Measurements from ENCODE around the gene ITPR1.

Gene ITPR1

DNA sequence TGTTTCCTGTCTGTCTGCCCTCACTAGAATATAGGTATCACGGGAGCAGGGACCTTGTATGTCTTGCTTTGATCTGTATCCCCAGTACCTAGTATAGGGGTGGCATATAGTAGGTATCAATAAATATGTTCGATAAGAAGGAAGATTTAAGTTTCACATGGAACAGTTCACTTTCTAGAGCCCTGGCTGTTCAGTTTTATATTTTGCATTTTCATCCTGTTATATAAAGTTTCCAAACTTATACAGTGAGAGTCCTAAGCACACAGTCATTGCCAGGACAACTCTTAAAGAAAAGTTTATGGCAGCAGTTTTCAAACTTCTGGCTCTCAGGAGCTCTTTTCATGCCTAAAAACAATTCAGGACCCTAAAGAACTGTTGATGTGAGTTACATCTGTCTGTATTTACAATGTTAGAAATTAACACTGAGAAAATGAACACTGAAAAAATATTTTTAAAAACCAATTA is 13.4 kb downstream of the ITPR1 start:
- no peak overlapping the region; the same call in 1 of the 2 replicates for H3K27ac ChIP-seq (replicated peaks)
- TF ChIP-seq GABPA (IDR thresholded peaks at IDR 0.05; ENCODE audit: low read depth) (no peak), REST (IDR thresholded peaks at IDR 0.05; ENCODE audit: insufficient replicate concordance, low read depth) (no peak), POLR2AphosphoS5 (IDR thresholded peaks at IDR 0.05; ENCODE audit: low read depth) (no peak), CTCF (IDR thresholded peaks at IDR 0.05; ENCODE audit: insufficient read depth, low read length) (no peak), SPI1 (IDR thresholded peaks at IDR 0.05; ENCODE audit: borderline replicate concordance, low read depth) (no peak)
- no peak for DNase-seq (ENCODE audit: low read depth in 1 of 2, low spot score in 1 of 2)
- no peak overlapping the region for H3K4me3 ChIP-seq (replicated peaks; ENCODE audit: insufficient read depth, low read length)
- no peaks in the 10 kb centered on the region for H3K27me3 ChIP-seq (ENCODE audit: insufficient read depth, poor library complexity, severe bottlenecking)

GRCh38 chr3:4507024-4507596 is 14.0 kb downstream of the ITPR1 start:
- no peak for TF ChIP-seq POLR2AphosphoS5 (IDR thresholded peaks at IDR 0.05; ENCODE audit: low read depth)
- TF ChIP-seq CTCF (IDR thresholded peaks at IDR 0.05; ENCODE audit: insufficient read depth, low read length) = no peak
- no peak for TF ChIP-seq SPI1 (IDR thresholded peaks at IDR 0.05; ENCODE audit: borderline replicate concordance, low read depth)
- no peak for TF ChIP-seq REST (IDR thresholded peaks at IDR 0.05; ENCODE audit: insufficient replicate concordance, low read depth)
- no peak for TF ChIP-seq GABPA (IDR thresholded peaks at IDR 0.05; ENCODE audit: low read depth)
- Histone ChIP-seq H3K4me3 (replicated peaks; ENCODE audit: insufficient read depth, low read length) (no peak overlapping the region), H3K27ac (replicated peaks) (peak overlapping the region; percentile 2; the same call in 1 of the 2 replicates), H3K27me3 (ENCODE audit: insufficient read depth, poor library complexity, severe bottlenecking) (no peaks in the 10 kb centered on the region)
- DNase-seq (ENCODE audit: low read depth in 1 of 2, low spot score in 1 of 2) = no peak

GRCh38 chr3:4508048-4508981 is 15.2 kb downstream of the ITPR1 start:
- no peaks in the 10 kb centered on the region for H3K27me3 ChIP-seq (ENCODE audit: insufficient read depth, poor library complexity, severe bottlenecking)
- no peak for DNase-seq (ENCODE audit: low read depth in 1 of 2, low spot score in 1 of 2)
- no peak overlapping the region for H3K27ac ChIP-seq (replicated peaks)
- H3K4me3 ChIP-seq (replicated peaks; ENCODE audit: insufficient read depth, low read length) = no peak overlapping the region
- TF ChIP-seq POLR2AphosphoS5 (IDR thresholded peaks at IDR 0.05; ENCODE audit: low read depth) = no peak
- no peak for TF ChIP-seq CTCF (IDR thresholded peaks at IDR 0.05; ENCODE audit: insufficient read depth, low read length)
- no peak for TF ChIP-seq REST (IDR thresholded peaks at IDR 0.05; ENCODE audit: insufficient replicate concordance, low read depth)
- no peak for TF ChIP-seq SPI1 (IDR thresholded peaks at IDR 0.05; ENCODE audit: borderline replicate concordance, low read depth)
- TF ChIP-seq GABPA (IDR thresholded peaks at IDR 0.05; ENCODE audit: low read depth) = no peak

Data from HL-60 (cell line).